Fibroblast of lung (primary cell): ENCODE results near the gene ISL1. TPM values are rescaled to one million over a fixed set of nuclear protein-coding genes. Genes with fewer than 3 reads are reported as not detected.

Experiments used
- DNase-seq, 2 donors: peaks; one replicate each; pipeline versions ENCODE4 v3.0.0 to v3.0.0-alpha.2; 2010; ENCODE audit warnings: low read depth in 2 of 2
- H2AFZ ChIP-seq: 2 replicates; pipeline ENCODE4 v1.5.1; 2012; ENCODE audit warnings: low read length, control low read depth, inconsistent platforms
- H3K27ac ChIP-seq: 2 replicates; pipeline ENCODE4 v1.5.1; 2011; ENCODE audit warnings: low read length, control low read depth; ENCODE audit not compliant: insufficient read depth
- H3K27me3 ChIP-seq: 2 replicates; pipeline ENCODE4 v1.5.1; 2011; ENCODE audit warnings: mild to moderate bottlenecking, low read length; ENCODE audit not compliant: control insufficient read depth, insufficient read depth
- H3K36me3 ChIP-seq: 2 replicates; pipeline ENCODE4 v1.5.1; 2011; ENCODE audit warnings: low read length; ENCODE audit not compliant: control insufficient read depth, insufficient read depth
- H3K4me1 ChIP-seq: 2 replicates; pipeline ENCODE4 v1.5.1; 2011; ENCODE audit warnings: low read length; ENCODE audit not compliant: control insufficient read depth, insufficient read depth; ENCODE audit errors: extremely low read depth
- H3K4me2 ChIP-seq: 2 replicates; pipeline ENCODE4 v1.5.1; 2011; ENCODE audit warnings: low read length, control low read depth; ENCODE audit not compliant: insufficient read depth; ENCODE audit errors: extremely low read depth
- H3K4me3 ChIP-seq, 4 experiments: fragments of 200-600 bp in 1 of 4; sonication (generic) in 1 of 4; replicated peaks in 1 of 4; 2 replicates each; pipeline ENCODE4 v1.5.1; 2011 to 2016; ENCODE audit warnings: low read length in 4 of 4, low read depth in 3 of 4, mild to moderate bottlenecking in 3 of 4, control low read depth in 2 of 4, inconsistent platforms in 1 of 4, mixed read lengths in 1 of 4; ENCODE audit not compliant: insufficient read depth in 1 of 4; ENCODE audit errors: control extremely low read depth in 1 of 4
- H3K79me2 ChIP-seq: 2 replicates; pipeline ENCODE4 v1.5.1; 2012; ENCODE audit warnings: mild to moderate bottlenecking, low read length, inconsistent platforms; ENCODE audit not compliant: control insufficient read depth, insufficient read depth
- H3K9ac ChIP-seq: 2 replicates; pipeline ENCODE4 v1.5.1; 2011; ENCODE audit warnings: mild to moderate bottlenecking, low read length, control low read depth; ENCODE audit not compliant: insufficient read depth
- H3K9me3 ChIP-seq: 2 replicates; pipeline ENCODE4 v1.5.1; 2012; ENCODE audit warnings: low read depth, low read length; ENCODE audit not compliant: control insufficient read depth, insufficient read depth
- H4K20me1 ChIP-seq: 2 replicates; pipeline ENCODE4 v1.5.1; 2011; ENCODE audit warnings: low read length; ENCODE audit not compliant: control insufficient read depth, insufficient read depth; ENCODE audit errors: extremely low read depth
- CTCF ChIP-seq, 2 donors: IDR thresholded peaks in 1 of 2; conservative IDR thresholded peaks in 1 of 2; 1 replicate in 1 of 2; 2 replicates in 1 of 2; pipeline ENCODE4 v1.5.1; 2011 to 2012; ENCODE audit warnings: low read length in 2 of 2, control low read depth in 1 of 2, inconsistent platforms in 1 of 2, low read depth in 1 of 2, mild to moderate bottlenecking in 1 of 2
- EZH2 ChIP-seq: IDR thresholded peaks from 2 replicates; pipeline ENCODE4 v1.5.1; 2012; ENCODE audit warnings: low read length, control low read depth, mild to moderate bottlenecking; ENCODE audit errors: missing control alignments
- polyA minus RNA-seq: library from RNA; depleted of rRNA, polyadenylated mRNA; stranded (reverse); fragments of >200 nt; gene quantifications from 2 replicates; pipeline ENCODE4 v1.2.3, GENCODE V29; 2011; ENCODE audit warnings: low replicate concordance
- polyA plus RNA-seq, 2 donors: library from polyadenylated mRNA; depleted of rRNA in 1 of 2; stranded (reverse) in 1 of 2; unstranded in 1 of 2; fragments of >200 nt; gene quantifications; 2 replicates each; pipeline ENCODE4 v1.2.1, GENCODE V29; 2011 to 2012; ENCODE audit warnings: missing spikeins in 1 of 2
- total RNA-seq: library from RNA; depleted of rRNA; stranded (reverse); fragments of >200 nt; gene quantifications from 2 replicates; pipeline ENCODE4 v1.2.1, GENCODE V29; 2014

The ISL1 gene
- total RNA-seq: not detected in 2 replicates
- 0.07 TPM in 1 of 2 replicates, not detected in the other for polyA plus RNA-seq
- polyA plus RNA-seq (2012): not detected in 2 replicates
- polyA minus RNA-seq: not detected in 2 replicates

GRCh38 chr5:51383131-51384121 lies at the start of gene ISL1:
ISL1 (plus strand) TSS chr5:51383448; CDS start chr5:51383672, 224 bp downstream.
- no peak within 1 kb of the TSS for H3K9ac ChIP-seq
- H3K9me3 ChIP-seq: no peaks in the 10 kb centered on the region
- H3K36me3 ChIP-seq: no peaks in the 10 kb centered on the region
- peak within 1 kb of the TSS in 3 of 4 experiments; percentile 9 to 54 (median 52) for H3K4me3 ChIP-seq
- H3K27ac ChIP-seq: no peak within 1 kb of the TSS
- H3K27me3 ChIP-seq: peaks cover 26% of the 10 kb centered on the region
- DNase-seq: peak; percentile 69 to 74
- H3K79me2 ChIP-seq: no peaks in the 10 kb centered on the region
- H4K20me1 ChIP-seq: no peaks in the 10 kb centered on the region
- H2AFZ ChIP-seq: peak within 1 kb of the TSS; percentile 34
- no peaks in the 10 kb centered on the region for H3K4me1 ChIP-seq
- TF ChIP-seq CTCF (conservative IDR thresholded peaks at IDR 0.05 in 1 of 2, IDR thresholded peaks at IDR 0.05 in 1 of 2; ENCODE audit: low read depth in 1 of 2, low read length in 2 of 2) (no peak), EZH2 (no peak)
- peak within 1 kb of the TSS; percentile 66 for H3K4me2 ChIP-seq

GRCh38 chr5:51336878-51337277 lies 46.4 kb upstream of the ISL1 start:
- H3K36me3 ChIP-seq: no peaks in the 10 kb centered on the region
- H3K9ac ChIP-seq: no peak overlapping the region
- H3K4me2 ChIP-seq: no peak overlapping the region
- TF ChIP-seq CTCF (conservative IDR thresholded peaks at IDR 0.05 in 1 of 2, IDR thresholded peaks at IDR 0.05 in 1 of 2; ENCODE audit: low read depth in 1 of 2, low read length in 2 of 2): no peak
- no peak for TF ChIP-seq EZH2
- DNase-seq: no peak
- no peaks in the 10 kb centered on the region for H3K9me3 ChIP-seq
- H4K20me1 ChIP-seq: no peaks in the 10 kb centered on the region
- H3K79me2 ChIP-seq: no peaks in the 10 kb centered on the region
- no peaks in the 10 kb centered on the region for H3K4me1 ChIP-seq
- H3K27me3 ChIP-seq: no peaks in the 10 kb centered on the region
- no peak overlapping the region for H2AFZ ChIP-seq
- no peak overlapping the region for H3K4me3 ChIP-seq
- H3K27ac ChIP-seq: no peak overlapping the region

GRCh38 chr5:51345106-51345505 lies 38.1 kb upstream of the ISL1 start:
- H3K27me3 ChIP-seq: no peaks in the 10 kb centered on the region
- no peaks in the 10 kb centered on the region for H3K4me1 ChIP-seq
- no peak overlapping the region for H3K4me2 ChIP-seq
- no peak overlapping the region for H2AFZ ChIP-seq
- no peaks in the 10 kb centered on the region for H4K20me1 ChIP-seq
- DNase-seq: peak in 1 of 2 donors; percentile 17
- H3K9ac ChIP-seq: no peak overlapping the region
- no peaks in the 10 kb centered on the region for H3K36me3 ChIP-seq
- H3K79me2 ChIP-seq: no peaks in the 10 kb centered on the region
- no peak overlapping the region for H3K4me3 ChIP-seq
- H3K9me3 ChIP-seq: no peaks in the 10 kb centered on the region
- TF ChIP-seq CTCF (conservative IDR thresholded peaks at IDR 0.05 in 1 of 2, IDR thresholded peaks at IDR 0.05 in 1 of 2; ENCODE audit: low read depth in 1 of 2, low read length in 2 of 2): no peak
- no peak for TF ChIP-seq EZH2
- H3K27ac ChIP-seq: no peak overlapping the region
